ENCODE data around the gene CAMTA1.

Gene CAMTA1

DNA sequence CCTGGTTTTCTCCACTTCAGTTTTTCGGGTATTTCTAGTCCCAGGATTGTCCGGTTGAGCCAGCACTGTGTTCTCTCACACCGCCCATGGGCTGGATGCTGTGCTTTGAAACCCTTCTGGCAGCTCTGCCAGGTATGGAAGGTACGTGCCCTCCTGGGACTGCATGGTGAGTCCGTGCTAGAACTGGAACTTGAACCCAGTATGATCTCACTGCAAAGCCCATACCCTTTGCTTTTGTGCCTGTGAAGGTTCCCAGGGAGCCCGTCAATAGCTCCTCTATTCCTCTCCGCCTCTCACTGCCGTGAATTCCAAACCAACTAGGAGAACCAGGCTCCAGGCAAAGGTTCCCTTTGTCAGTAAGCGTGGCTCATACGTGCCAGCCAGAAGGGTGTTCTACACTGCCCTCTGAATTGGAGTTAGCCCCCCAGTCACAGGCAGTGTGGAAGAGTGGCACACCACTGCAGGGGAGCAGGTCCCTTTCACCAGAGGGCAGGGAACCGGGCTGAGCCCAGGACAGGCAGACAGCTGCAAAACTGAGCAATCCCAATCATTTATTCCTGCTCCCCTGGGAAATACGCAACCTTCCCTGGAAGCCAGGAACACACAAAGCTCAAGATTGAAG lies 310.2 kb downstream of the CAMTA1 start:
- in situ Hi-C loops (cut with MboI; ENCODE audit: low sequenced_read_pairs), result no loop called here

DNA sequence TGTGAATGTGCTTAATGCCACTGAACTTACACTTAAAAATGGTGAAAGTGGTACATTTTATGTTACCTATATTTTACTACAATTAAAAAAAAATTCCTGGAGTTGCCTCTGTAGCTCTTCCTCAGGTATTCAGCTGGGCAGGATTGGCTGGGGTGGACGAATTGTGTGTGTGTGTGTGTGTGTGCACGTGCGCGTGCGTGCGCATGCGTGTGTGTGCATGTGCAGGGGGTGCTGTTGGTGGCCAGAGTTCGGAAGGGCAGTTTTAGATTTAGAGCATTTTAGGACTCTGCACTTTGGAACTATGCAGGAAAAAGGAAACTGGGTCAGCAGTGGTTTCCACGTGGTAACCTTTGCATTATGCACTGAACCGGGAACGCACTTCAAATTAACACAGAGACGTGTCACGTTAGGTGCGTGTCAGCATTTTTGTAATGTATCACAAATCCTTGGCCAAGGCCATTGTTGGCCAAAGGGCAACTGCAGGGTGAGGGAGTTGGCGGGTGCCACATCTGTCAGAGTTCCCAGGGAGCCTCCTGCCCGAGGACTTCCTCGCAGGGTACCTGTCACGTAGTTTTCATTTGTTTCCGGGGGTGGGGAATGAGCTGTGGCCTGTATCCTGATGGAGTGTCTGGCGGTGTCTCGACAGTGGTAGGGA lies 312.8 kb downstream of the CAMTA1 start:
- in situ Hi-C loops (cut with MboI; ENCODE audit: low sequenced_read_pairs), result no loop called here

DNA sequence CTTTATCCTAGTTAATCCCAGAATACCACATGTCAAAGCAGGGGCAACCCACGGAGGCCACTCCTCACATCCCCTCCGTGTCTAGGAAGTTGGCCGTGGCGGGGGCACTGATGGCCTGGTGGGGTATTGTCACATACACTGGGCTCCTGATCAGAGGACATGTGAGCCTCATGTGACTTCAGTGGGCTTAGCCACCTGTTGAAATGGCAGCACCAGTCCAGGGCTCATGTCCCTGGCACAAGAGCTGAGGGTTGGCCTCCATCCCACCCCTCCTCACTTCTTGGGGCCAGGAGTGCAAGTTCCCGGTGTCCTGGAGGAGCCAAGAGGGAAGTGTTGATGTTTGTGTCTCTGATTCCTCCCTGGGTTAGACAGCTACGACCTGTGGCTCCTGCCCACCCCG lies 313.4 kb downstream of the CAMTA1 start:
- in situ Hi-C loops (cut with MboI; ENCODE audit: low sequenced_read_pairs), result no loop called here

DNA sequence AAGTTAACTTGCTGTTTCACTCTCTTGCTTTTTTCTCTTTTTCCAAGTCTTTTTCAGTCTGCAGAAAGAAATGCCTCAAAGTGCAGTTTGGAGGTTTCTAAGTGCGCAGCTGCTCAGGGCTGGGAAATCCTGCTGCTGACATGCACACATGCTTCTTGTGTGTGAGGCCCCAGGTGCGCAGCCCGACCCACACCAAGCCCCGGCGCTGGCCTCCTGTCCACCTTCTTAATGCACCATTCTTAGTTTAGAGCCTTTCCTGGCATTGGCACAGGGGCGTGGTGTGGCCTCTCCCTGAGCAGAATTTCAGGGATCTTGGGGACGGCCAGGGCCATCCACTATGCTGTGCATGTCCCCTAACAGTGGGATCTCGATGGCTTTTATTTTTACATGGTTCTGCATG lies 315.2 kb downstream of the CAMTA1 start:
- in situ Hi-C loops (cut with MboI; ENCODE audit: low sequenced_read_pairs), result no loop called here

DNA sequence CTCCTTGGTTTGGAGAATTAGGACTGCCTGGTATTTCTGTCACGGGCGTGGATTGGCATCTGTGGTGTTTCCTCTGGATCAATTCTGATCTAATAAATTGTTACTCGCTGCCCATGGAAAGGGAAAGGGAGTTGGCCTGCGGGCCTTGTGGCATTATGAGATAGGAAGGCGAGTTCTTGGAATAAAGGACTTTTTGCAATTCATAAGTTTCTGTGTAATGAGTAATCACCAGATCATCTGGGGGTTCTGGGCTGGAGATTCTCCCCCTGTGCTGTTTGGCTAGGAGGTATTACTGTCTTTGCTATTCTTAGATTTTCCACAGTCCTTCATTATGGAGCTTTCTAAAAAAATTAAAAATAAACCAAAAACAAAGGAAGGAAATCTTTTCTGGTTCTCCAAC lies 315.9 kb downstream of the CAMTA1 start:
- in situ Hi-C loops (cut with MboI; ENCODE audit: low sequenced_read_pairs), result no loop called here

DNA sequence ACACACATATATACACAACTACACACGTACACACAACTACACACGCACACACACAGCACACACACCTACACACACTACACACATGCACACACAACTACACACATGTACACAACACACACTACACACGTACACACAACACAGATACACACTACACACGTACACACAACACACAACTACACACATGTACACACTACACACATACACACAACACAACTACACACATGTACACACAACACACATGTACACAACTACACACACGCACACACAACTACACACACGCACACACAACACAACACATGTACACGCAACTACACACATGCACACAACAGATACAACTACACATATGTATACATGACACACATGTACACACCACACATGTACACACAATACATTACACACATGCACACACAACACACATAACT lies 318.1 kb downstream of the CAMTA1 start:
- in situ Hi-C loops (cut with MboI; ENCODE audit: low sequenced_read_pairs), result no loop called here

DNA sequence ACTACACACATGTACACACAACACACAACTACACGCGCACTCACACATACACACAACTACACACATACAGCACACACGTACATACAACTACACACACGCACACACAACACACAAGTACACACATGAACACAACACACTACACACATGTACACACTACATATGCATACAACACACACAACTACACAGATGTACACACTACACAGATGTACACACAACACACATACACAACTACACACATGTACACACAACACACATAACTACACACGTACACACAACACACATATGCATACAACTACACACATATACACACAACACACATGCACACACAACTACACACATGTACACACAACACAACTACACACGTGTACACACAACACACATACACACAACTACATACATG lies 318.6 kb downstream of the CAMTA1 start:
- in situ Hi-C loops (cut with MboI; ENCODE audit: low sequenced_read_pairs), result no loop called here

DNA sequence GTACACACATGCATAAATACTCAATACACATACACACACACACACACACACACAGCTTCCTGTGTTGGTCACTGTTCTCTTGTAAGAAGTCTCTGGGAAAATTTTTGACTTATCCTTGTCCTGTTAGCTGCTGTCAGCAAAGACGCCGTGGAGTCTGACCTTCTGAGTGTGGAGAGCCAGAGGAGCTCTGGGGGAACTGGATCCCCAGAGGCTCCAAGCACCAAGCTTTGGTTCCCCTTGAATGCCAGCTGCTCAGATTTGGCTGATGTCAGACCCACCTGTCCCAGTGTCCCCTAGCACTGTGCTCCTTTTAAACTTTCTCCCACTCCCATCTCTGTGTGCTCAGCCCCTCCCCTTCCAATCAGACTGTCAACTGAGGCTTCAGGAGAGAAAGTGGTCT lies 319.1 kb downstream of the CAMTA1 start:
- in situ Hi-C loops (cut with MboI; ENCODE audit: low sequenced_read_pairs), result no loop called here

DNA sequence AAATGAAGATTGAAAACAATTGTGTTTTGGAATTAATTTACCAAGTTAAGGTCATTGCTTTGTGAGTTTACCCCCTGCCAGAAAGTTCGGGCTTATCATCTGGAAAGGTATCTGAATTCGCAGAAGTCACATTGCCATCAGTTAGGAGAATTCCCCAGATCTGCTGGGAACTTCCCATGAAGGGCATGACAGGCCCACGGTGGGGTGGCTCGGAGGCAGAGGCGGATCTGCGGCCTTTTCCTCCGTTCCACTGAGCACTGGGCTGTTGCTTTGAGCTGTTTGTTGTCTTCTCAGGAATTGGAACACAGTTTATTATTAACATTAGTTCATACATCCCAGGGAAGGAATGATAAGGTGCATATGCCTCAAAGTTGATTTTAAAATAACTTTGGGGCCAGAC lies 320.0 kb downstream of the CAMTA1 start:
- in situ Hi-C loops (cut with MboI; ENCODE audit: low sequenced_read_pairs), result no loop called here

DNA sequence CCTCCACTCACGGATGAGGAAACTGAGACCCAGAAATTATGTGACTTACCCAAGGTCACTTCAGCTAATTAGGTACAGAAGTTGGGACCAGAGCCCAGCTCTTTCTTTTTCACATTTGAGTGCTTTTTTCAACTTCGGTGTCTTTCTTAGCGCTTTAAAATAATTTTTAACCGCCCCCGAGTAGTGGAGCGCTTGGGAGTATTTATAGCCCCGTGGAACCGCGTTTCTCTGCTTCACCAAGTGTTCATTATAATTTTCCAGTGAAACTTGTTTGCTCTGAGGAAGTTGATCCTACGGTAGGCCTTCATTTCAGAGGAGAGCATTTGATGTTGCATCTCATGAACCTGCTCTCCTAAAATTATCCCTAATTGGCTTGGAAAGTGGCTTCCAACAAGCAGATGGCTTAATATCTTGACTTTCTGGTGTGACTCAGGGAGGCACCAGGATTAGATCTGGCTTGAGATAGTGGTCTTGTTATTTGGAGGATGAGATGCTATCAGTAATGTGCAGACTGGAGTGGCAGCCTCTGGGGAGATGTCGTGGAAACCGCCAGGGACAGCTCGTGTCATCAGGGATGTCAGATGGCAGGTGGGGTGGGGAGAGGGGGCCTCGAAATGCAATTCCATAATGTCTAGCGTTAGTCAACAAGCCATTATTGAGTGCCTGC lies 321.3 kb downstream of the CAMTA1 start:
- in situ Hi-C loops (cut with MboI; ENCODE audit: low sequenced_read_pairs), result no loop called here

DNA sequence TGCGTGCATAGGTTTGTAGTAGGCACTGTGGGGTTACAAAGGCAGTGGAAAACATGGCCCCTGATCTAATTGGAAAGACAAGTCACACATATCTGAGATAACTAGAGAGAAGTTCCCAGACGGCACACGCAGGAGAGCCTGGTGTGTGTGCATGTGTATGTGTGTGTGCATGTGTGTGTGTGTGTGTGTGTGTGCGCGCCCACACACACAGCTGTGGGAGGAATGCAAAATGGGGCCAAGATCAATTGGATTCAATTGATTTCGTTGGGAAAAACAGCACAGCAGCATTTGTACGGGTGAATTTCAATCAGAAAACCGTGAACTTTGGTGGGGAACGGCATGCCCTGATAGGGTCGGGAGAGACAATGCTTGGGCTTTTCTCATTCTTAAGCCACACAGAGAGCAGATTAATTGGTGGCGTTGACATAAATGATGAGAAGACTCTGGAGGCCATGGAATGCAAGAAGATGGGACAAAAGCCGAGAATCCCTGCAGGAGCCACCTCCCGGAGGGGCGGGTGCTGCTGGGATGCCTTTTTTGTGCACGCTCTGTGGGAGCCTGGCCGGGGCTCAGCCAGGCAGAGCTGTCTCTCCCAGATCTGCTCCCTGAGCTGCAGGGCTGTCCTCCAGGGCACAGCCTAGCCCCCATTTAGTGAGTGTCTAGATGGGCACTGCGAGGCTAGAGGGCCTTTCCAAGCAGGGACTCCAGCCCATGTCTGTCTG lies 322.0 kb downstream of the CAMTA1 start:
- in situ Hi-C loops (cut with MboI; ENCODE audit: low sequenced_read_pairs), result no loop called here

DNA sequence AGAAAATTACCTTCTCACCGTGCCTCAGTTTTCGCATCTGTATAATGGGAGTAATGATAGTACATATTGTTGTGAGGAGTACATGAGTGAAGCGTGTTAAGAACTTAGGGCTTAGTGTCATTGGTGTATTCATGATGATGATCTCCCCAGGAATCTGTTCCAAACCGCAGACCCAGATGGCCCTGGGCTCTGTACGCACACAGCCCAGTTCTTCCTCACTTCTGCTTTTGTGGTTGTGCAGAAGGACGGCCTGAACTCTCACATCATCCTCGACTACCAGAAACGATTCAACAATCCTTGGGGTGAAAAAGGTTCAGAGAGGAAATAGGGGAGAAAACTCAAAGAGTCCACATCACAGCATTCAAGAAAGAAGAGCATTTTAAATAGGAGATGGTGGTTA lies 323.0 kb downstream of the CAMTA1 start:
- in situ Hi-C loops (cut with MboI; ENCODE audit: low sequenced_read_pairs), result no loop called here

DNA sequence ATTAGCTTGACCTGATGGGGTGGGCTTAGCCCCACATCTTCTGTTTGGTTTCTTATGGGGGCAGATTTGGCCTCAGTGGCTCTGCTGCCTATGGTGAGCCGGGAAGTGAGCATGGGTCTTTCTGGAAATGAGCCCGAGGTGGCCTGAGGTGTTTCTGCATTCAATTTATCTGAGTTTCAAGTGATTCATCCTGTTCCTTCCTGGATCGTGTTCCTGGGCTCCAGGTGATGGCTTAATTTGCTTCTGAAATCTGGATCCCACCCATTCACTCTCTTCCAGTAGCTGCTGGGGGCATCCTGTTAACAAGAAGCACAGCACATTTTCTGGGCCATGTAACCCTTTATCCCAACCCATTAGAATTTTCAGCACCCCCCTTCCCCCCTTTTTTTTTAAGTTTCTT lies 324.6 kb downstream of the CAMTA1 start:
- in situ Hi-C loops (cut with MboI; ENCODE audit: low sequenced_read_pairs), result no loop called here

DNA sequence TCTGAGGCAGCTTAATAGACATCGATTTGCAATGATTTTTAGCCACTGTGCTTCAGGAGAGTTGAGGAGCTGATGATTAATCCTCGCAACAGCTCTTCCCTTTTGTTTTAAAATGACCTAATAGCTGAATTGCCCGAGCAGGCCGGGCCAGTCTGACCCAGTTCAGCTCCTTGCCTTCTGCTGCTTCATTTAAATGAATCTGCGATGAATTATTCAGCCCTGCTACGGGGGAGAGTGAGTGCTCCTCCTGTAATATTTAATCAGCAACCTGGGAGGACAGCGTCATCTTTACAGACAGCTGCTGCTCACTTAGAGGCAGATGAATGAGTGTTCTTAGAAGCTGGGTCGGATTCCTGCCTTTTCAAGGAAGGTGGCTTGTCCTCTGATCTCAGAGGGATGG lies 325.1 kb downstream of the CAMTA1 start:
- in situ Hi-C loops (cut with MboI; ENCODE audit: low sequenced_read_pairs), result no loop called here

DNA sequence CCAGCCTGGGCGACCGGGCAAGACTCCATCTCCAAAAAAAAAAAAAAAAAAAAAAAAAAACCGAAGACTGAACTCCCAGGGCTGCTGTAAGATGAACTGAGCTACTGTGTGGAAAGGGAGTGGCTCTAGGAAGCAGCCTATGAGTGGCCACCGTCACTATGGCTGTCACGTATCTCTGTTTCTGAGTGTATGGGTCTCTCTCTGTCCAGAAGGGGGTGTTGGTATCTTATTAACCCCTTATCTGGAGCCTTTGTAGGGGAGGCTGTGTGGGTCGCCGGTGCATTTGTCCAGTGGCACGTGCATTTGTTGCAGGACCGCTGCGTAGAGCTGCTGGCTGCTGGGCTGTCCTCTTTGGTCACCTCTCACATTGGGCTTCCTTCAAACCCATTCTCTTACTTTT lies 326.6 kb downstream of the CAMTA1 start:
- in situ Hi-C loops (cut with MboI; ENCODE audit: low sequenced_read_pairs), result no loop called here

DNA sequence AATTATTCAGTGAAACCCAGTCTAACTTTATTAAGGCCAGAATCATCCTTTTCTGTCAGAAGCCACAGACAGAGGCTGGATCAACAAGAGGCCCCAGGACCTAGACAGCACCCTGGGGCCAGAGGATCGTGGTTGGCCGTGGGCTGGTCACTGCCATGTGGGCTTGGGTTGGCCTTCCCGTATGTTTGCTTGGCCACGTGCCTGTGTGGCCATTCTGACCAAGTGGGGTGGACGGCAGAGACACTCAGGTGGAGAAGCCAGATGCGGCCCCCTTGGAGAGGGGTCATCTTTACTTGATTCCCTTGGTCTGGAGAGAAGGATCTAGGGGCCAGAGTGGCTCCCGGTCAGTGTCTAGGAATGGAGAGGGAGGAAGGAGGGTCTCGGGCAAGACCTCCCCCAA lies 327.9 kb downstream of the CAMTA1 start:
- in situ Hi-C loops (cut with MboI; ENCODE audit: low sequenced_read_pairs), result no loop called here

DNA sequence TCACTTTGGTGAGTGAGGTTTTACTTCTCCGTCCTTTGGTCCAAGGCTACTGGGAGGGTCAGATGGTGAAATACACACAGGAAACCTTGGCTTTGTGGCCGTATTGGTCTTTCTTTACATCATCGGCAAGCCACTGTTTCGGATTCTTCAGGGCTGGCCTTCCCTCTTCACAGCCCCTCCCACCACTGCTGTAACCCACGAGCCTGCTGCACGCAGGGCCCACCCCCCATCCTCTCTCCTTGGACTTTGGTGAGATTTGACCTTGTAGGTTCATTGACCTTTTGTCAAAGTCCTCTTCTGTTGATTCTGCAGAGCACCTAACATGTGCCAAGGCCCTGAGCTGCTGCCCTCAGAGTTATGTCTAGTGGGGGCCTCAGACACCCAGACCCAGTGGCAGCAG lies 328.6 kb downstream of the CAMTA1 start:
- in situ Hi-C loops (cut with MboI; ENCODE audit: low sequenced_read_pairs), result no loop called here

DNA sequence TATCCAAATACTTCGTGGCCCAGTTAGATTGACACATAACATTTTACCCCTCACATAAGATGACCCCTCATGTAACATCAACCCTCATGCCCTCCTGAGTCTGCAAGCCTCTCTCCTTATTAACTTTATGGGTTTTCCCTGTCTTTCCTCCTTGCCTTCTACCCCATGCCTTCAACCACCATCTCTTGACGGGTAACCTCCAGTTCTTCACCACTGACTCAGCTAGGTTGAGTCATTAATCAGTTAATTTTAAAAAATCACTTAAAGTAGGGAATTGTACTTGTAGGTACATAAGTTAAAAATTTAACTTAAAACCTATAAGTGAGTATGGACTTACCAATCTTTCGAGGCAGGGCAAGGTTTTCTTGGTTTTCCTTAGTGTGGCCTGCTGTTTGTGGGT lies 330.7 kb downstream of the CAMTA1 start:
- in situ Hi-C loops (cut with MboI; ENCODE audit: low sequenced_read_pairs), result no loop called here

DNA sequence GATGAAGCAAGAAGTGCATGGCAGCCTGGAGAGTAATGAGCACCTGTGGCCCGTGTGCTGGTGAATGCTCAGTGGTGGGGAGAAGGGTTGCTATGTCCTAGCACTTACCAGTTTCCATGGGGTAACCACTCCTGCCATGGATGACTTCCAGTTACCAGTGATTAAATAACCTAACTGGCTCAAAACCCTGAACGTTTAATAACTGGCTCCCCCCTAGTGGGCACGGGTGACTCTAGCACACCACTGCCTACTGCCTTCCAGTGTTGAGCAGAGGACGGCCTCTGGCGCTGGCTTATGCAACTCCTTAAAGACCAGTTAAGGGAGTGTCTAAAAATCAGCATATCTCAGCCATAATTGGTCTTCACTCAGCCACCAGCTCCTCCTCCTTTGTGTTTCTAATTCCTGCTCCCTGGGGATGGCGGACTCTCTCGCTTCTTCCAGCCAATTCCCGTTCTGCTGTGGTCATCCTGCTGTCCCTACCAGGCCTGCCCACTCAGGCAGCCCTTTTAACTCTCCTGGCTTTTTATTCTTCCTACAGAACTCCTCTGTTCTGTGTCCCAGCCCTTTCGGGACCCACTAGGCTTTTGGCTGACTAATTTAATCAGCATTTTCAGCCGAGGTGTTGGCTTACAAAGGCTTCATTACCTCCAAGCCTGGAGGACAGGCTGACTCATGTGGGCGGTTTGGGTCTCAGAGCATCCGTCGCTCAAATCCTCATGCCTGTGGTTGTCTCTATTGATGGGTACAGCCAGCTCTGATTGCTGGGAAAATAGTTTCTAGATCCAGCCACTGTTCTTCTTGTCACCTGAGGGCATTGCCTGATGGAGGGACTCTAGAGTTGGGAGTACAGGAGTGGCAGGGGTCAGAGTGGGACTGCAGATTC lies 332.4 kb downstream of the CAMTA1 start:
- in situ Hi-C loops (cut with MboI; ENCODE audit: low sequenced_read_pairs), result no loop called here

DNA sequence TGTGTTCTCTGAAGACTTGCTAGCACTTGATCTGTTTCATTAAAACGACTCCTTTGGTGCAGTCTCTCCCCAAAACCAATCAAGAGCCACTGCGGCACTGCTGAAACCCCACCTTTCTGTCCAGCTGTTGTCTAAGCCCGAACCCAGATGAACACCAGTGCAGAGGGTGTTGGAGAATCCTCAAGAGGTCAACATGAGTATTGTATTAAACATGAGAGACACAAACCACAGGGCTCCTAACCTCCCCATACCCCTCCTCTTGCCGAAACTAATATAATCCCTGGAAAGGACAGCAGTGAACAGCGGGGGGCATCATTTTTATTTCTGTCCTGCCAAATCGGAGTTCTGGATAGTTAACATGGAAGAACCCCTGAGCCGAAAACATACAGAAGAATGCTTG lies 333.9 kb downstream of the CAMTA1 start:
- in situ Hi-C loops (cut with MboI; ENCODE audit: low sequenced_read_pairs), result no loop called here
